ENCODE results near the gene SHB. TPM values are rescaled to one million over a fixed set of nuclear protein-coding genes. Genes with fewer than 3 reads are reported as not detected.

Gene SHB
- polyA plus RNA-seq, 1 donor (not counting 4 experiments of a cell fraction or from before 2014, with no cell fraction given): 10.9 TPM

GRCh38 chr9:38107811-38108304 lies 38.8 kb upstream of the SHB start:
- dilution Hi-C loops (cut with MboI; ENCODE audit: extremely low pct_ligation_motif_present, low sequenced_read_pairs): no loop called here

GRCh38 chr9:38107405-38107804 lies 38.4 kb upstream of the SHB start:
- H3K79me2 ChIP-seq (ENCODE audit: control insufficient read depth, insufficient read depth, low read length): no peaks in the 10 kb centered on the region
- no peak overlapping the region for H3K9ac ChIP-seq (ENCODE audit: control insufficient read depth, extremely low read depth, insufficient read depth, low read length)
- dilution Hi-C loops (cut with MboI; ENCODE audit: extremely low pct_ligation_motif_present, low sequenced_read_pairs): no loop called here
- H3K4me2 ChIP-seq (ENCODE audit: control insufficient read depth, extremely low read depth, insufficient read depth, low read depth, low read length): no peak overlapping the region
- H3K4me3 ChIP-seq (ENCODE audit: control insufficient read depth in 2 of 3, extremely low read depth in 1 of 3, insufficient read depth in 2 of 3, low read depth in 1 of 3, low read length in 3 of 3): no peak overlapping the region
- no peak for DNase-seq (ENCODE audit: low read depth, low spot score)
- no peaks in the 10 kb centered on the region for H3K9me3 ChIP-seq (ENCODE audit: control insufficient read depth, low read depth, low read length)
- H3K27ac ChIP-seq (ENCODE audit: control insufficient read depth, insufficient read depth, low read length): no peak overlapping the region
- no peak for FAIRE-seq
- H3K36me3 ChIP-seq (ENCODE audit: control insufficient read depth in 2 of 2, extremely low read depth in 1 of 2, insufficient read depth in 2 of 2, low read length in 2 of 2): no peaks in the 10 kb centered on the region
- H3K4me1 ChIP-seq (ENCODE audit: control insufficient read depth, extremely low read depth, insufficient read depth, low read length): no peaks in the 10 kb centered on the region
- no peaks in the 10 kb centered on the region for H4K20me1 ChIP-seq (ENCODE audit: control insufficient read depth, extremely low read depth, insufficient read depth, low read length)
- H3K9me1 ChIP-seq (ENCODE audit: control insufficient read depth, extremely low read depth, insufficient read depth, low read length): no peaks in the 10 kb centered on the region
- no peak for TF ChIP-seq EZH2 (IDR thresholded peaks at IDR 0.05; ENCODE audit: low read length)
- no peak for TF ChIP-seq CTCF (optimal IDR thresholded peaks at IDR 0.05 in 1 of 3, IDR thresholded peaks at IDR 0.05 in 1 of 3, conservative IDR thresholded peaks at IDR 0.05 in 1 of 3; ENCODE audit: extremely low read depth in 1 of 3, insufficient read depth in 2 of 3, low read length in 3 of 3)
- peaks cover 5% of the 10 kb centered on the region for H3K27me3 ChIP-seq (ENCODE audit: control insufficient read depth, extremely low read depth, insufficient read depth, low read length)
- H2AFZ ChIP-seq (ENCODE audit: control insufficient read depth, low read length): no peak overlapping the region

More at GRCh38 chr9:38107811-38108304, 38.8 kb upstream of the SHB start:
- Histone ChIP-seq H3K27ac (ENCODE audit: control insufficient read depth, insufficient read depth, low read length) (no peak overlapping the region), H3K4me1 (ENCODE audit: control insufficient read depth, extremely low read depth, insufficient read depth, low read length) (no peaks in the 10 kb centered on the region), H3K36me3 (ENCODE audit: control insufficient read depth in 2 of 2, extremely low read depth in 1 of 2, insufficient read depth in 2 of 2, low read length in 2 of 2) (no peaks in the 10 kb centered on the region), H2AFZ (ENCODE audit: control insufficient read depth, low read length) (no peak overlapping the region), H4K20me1 (ENCODE audit: control insufficient read depth, extremely low read depth, insufficient read depth, low read length) (no peaks in the 10 kb centered on the region), H3K9ac (ENCODE audit: control insufficient read depth, extremely low read depth, insufficient read depth, low read length) (no peak overlapping the region), H3K27me3 (ENCODE audit: control insufficient read depth, extremely low read depth, insufficient read depth, low read length) (peaks cover 5% of the 10 kb centered on the region), H3K9me1 (ENCODE audit: control insufficient read depth, extremely low read depth, insufficient read depth, low read length) (no peaks in the 10 kb centered on the region), H3K9me3 (ENCODE audit: control insufficient read depth, low read depth, low read length) (no peaks in the 10 kb centered on the region), H3K4me2 (ENCODE audit: control insufficient read depth, extremely low read depth, insufficient read depth, low read depth, low read length) (no peak overlapping the region), H3K79me2 (ENCODE audit: control insufficient read depth, insufficient read depth, low read length) (no peaks in the 10 kb centered on the region), H3K4me3 (ENCODE audit: control insufficient read depth in 2 of 3, extremely low read depth in 1 of 3, insufficient read depth in 2 of 3, low read depth in 1 of 3, low read length in 3 of 3) (no peak overlapping the region)
- no peak for TF ChIP-seq EZH2 (IDR thresholded peaks at IDR 0.05; ENCODE audit: low read length)
- DNase-seq (ENCODE audit: low read depth, low spot score) (no peak), FAIRE-seq (no peak)

GRCh38 chr9:38106488-38106887 lies 37.5 kb upstream of the SHB start:
- Histone ChIP-seq H3K4me1 (ENCODE audit: control insufficient read depth, extremely low read depth, insufficient read depth, low read length) (no peaks in the 10 kb centered on the region), H3K4me3 (ENCODE audit: control insufficient read depth in 2 of 3, extremely low read depth in 1 of 3, insufficient read depth in 2 of 3, low read depth in 1 of 3, low read length in 3 of 3) (no peak overlapping the region), H3K9ac (ENCODE audit: control insufficient read depth, extremely low read depth, insufficient read depth, low read length) (no peak overlapping the region), H3K36me3 (ENCODE audit: control insufficient read depth in 2 of 2, extremely low read depth in 1 of 2, insufficient read depth in 2 of 2, low read length in 2 of 2) (no peaks in the 10 kb centered on the region), H2AFZ (ENCODE audit: control insufficient read depth, low read length) (no peak overlapping the region), H3K4me2 (ENCODE audit: control insufficient read depth, extremely low read depth, insufficient read depth, low read depth, low read length) (no peak overlapping the region), H3K27ac (ENCODE audit: control insufficient read depth, insufficient read depth, low read length) (no peak overlapping the region), H4K20me1 (ENCODE audit: control insufficient read depth, extremely low read depth, insufficient read depth, low read length) (no peaks in the 10 kb centered on the region), H3K9me1 (ENCODE audit: control insufficient read depth, extremely low read depth, insufficient read depth, low read length) (no peaks in the 10 kb centered on the region), H3K9me3 (ENCODE audit: control insufficient read depth, low read depth, low read length) (no peaks in the 10 kb centered on the region), H3K27me3 (ENCODE audit: control insufficient read depth, extremely low read depth, insufficient read depth, low read length) (peaks cover 5% of the 10 kb centered on the region), H3K79me2 (ENCODE audit: control insufficient read depth, insufficient read depth, low read length) (no peaks in the 10 kb centered on the region)
- dilution Hi-C loops (cut with MboI; ENCODE audit: extremely low pct_ligation_motif_present, low sequenced_read_pairs): no loop called here
- DNase-seq (ENCODE audit: low read depth, low spot score) (no peak), FAIRE-seq (no peak)
- TF ChIP-seq EZH2 (IDR thresholded peaks at IDR 0.05; ENCODE audit: low read length): no peak
- TF ChIP-seq CTCF (optimal IDR thresholded peaks at IDR 0.05 in 1 of 3, IDR thresholded peaks at IDR 0.05 in 1 of 3, conservative IDR thresholded peaks at IDR 0.05 in 1 of 3; ENCODE audit: extremely low read depth in 1 of 3, insufficient read depth in 2 of 3, low read length in 3 of 3): no peak
